ENCODE data around the gene IL24.
"Not testable (repeated sequence)": the region's sequence is repeated elsewhere in the genome, so short reads cannot be mapped to it uniquely, and the experiment has no call there.

The IL24 gene, protein sequence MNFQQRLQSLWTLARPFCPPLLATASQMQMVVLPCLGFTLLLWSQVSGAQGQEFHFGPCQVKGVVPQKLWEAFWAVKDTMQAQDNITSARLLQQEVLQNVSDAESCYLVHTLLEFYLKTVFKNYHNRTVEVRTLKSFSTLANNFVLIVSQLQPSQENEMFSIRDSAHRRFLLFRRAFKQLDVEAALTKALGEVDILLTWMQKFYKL

DNA sequence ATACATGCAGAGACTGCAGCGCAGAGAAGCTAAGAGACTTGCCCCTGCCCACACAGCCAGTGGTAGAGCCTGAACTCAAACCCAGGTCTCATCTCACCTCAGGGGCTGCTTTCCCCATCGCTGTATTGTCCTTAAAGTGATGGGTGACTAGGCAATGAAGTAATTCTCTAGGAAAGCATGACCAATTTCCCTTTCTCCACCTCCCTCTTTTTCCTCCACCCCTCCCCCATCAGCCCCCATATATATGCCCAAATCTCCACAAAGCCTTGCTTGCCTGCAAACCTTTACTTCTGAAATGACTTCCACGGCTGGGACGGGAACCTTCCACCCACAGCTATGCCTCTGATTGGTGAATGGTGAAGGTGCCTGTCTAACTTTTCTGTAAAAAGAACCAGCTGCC, at the start of gene IL24:
TSS of gene IL24 (plus strand) at position 269 of the 400 bp plus-strand sequence. CDS start 390 bp downstream, outside the sequence.
- H3K4me3 Mint-ChIP-seq, result no peak within 1 kb of the TSS
- H3K27ac Mint-ChIP-seq, result no peak within 1 kb of the TSS
- no peaks in the 10 kb centered on the region for H3K9me3 Mint-ChIP-seq
- peaks cover 48% of the 10 kb centered on the region for H3K27me3 Mint-ChIP-seq
- peaks cover 6% of the 10 kb centered on the region for H3K4me1 Mint-ChIP-seq (ENCODE audit: low read depth)
- intact Hi-C loops (cut with micrococcal nuclease), result no loop called here
- no peaks in the 10 kb centered on the region for H3K36me3 Mint-ChIP-seq (ENCODE audit: low read depth)

GRCh38 chr1:206847946-206848345, 49.3 kb upstream of the IL24 start:
- peaks cover 23% of the 10 kb centered on the region for H3K4me1 Mint-ChIP-seq (ENCODE audit: low read depth)
- H3K27me3 Mint-ChIP-seq, result peaks cover 5% of the 10 kb centered on the region
- intact Hi-C loops (cut with micrococcal nuclease), result no loop called here
- H3K4me3 Mint-ChIP-seq, result no peak overlapping the region
- no peak overlapping the region for H3K27ac Mint-ChIP-seq
- H3K9me3 Mint-ChIP-seq, result peaks cover 9% of the 10 kb centered on the region
- no peaks in the 10 kb centered on the region for H3K36me3 Mint-ChIP-seq (ENCODE audit: low read depth)

DNA sequence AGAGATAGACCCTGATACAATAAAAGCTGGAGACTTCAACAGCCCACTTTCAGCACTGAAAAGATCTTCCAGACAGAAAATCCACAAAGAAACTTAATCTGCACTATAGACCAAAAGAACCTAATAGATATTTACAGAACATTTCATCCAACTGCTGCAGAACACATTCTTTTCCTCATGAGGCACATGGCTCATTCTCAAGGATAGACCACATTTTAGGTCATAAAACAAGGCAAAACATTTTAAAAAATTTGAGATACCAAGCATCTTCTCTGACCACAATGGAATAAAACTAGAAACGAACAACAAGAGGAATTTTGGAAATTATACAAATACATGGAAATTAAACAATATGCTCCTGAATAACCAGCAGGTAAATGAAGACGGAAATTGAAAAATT, 46.8 kb upstream of the IL24 start:
- intact Hi-C loops (cut with micrococcal nuclease), result no loop called here
- Mint-ChIP-seq H3K4me3 (no peak overlapping the region), H3K27ac (peak overlapping the region; percentile 63), H3K9me3 (peaks cover 15% of the 10 kb centered on the region), H3K4me1 (ENCODE audit: low read depth) (peaks cover 34% of the 10 kb centered on the region), H3K27me3 (peaks cover 5% of the 10 kb centered on the region), H3K36me3 (ENCODE audit: low read depth) (no peaks in the 10 kb centered on the region)

DNA sequence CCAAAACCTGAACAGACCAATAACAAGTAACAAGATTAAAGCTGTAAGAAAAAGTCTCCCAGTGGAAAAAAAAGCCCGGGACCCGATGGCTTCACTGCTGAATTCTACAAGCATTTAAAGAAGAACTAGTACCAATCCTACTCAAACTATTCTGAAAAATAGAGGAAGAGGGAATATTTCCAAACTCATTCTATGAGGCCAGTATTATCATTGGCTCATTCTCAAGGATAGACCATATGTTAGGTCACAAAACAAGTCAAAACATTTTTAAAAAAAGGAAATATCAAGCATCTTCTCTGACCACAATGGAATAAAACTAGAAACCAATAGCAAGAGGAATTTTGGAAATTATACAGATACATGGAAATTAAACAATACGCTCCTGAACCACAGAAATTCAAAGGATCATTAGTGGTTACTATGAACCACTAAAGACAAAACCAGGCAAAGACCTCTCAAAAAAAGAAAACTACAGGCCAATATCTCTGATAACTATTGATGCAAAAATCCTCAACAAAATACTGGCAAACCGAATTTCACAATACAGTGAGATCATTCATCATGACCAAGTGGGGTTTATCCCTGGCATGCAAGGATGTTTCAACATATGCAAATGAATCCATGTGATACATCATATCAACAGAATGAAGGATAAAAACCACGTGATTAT, 45.8 kb upstream of the IL24 start:
- Mint-ChIP-seq H3K9me3 (peaks cover 15% of the 10 kb centered on the region), H3K27ac (peak overlapping the region; percentile 63), H3K4me3 (no peak overlapping the region), H3K4me1 (ENCODE audit: low read depth) (peaks cover 45% of the 10 kb centered on the region), H3K27me3 (peaks cover 5% of the 10 kb centered on the region), H3K36me3 (ENCODE audit: low read depth) (no peaks in the 10 kb centered on the region)
- intact Hi-C loops (cut with micrococcal nuclease), result no loop called here

DNA sequence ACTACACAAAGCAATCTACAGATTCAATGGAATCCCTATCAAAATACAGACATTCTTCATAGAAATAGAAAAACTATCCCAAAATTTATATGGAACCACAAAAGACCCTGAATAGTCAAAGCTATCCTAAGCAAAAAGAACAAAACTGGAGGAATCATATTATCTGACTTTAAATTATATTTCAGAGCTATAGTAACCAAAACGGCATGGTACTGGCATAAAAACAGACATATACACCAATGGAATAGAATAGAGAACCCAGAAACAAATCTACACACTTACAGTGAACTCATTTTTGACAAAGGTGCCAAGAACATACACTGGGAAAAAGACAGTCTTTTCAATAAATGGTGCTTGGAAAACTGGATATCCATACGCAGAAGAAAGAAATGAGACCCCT, 44.6 kb upstream of the IL24 start:
- Mint-ChIP-seq H3K9me3 (peaks cover 15% of the 10 kb centered on the region), H3K4me1 (ENCODE audit: low read depth) (peaks cover 55% of the 10 kb centered on the region)
- H3K4me3 Mint-ChIP-seq; intact Hi-C loops (cut with micrococcal nuclease); H3K27ac Mint-ChIP-seq; H3K27me3 Mint-ChIP-seq; H3K36me3 Mint-ChIP-seq (ENCODE audit: low read depth): not testable (repeated sequence)

GRCh38 chr1:206853696-206854095, 43.5 kb upstream of the IL24 start:
- H3K36me3 Mint-ChIP-seq (ENCODE audit: low read depth); intact Hi-C loops (cut with micrococcal nuclease); H3K4me3 Mint-ChIP-seq; H3K27me3 Mint-ChIP-seq: not testable (repeated sequence)
- H3K27ac Mint-ChIP-seq, result peak overlapping the region; percentile 32
- peaks cover 61% of the 10 kb centered on the region for H3K4me1 Mint-ChIP-seq (ENCODE audit: low read depth)
- H3K9me3 Mint-ChIP-seq, result peaks cover 15% of the 10 kb centered on the region

- Mint-ChIP-seq H3K9me3 (peaks cover 15% of the 10 kb centered on the region), H3K27me3 (peaks cover 2% of the 10 kb centered on the region), H3K27ac (peak overlapping the region; percentile 89), H3K4me3 (no peak overlapping the region), H3K4me1 (ENCODE audit: low read depth) (peaks cover 64% of the 10 kb centered on the region), H3K36me3 (ENCODE audit: low read depth) (no peaks in the 10 kb centered on the region)
- intact Hi-C loops (cut with micrococcal nuclease), result loop anchor here (5.0 kb wide), 1 partner anchor 32 kb away; no protein-coding TSS in a partner anchor
Measured at GRCh38 chr1:206854401-206855129, 42.7 kb upstream of the IL24 start.

- Mint-ChIP-seq H3K36me3 (ENCODE audit: low read depth) (no peaks in the 10 kb centered on the region), H3K27me3 (no peaks in the 10 kb centered on the region), H3K4me3 (no peak overlapping the region), H3K27ac (peak overlapping the region; percentile 89), H3K4me1 (ENCODE audit: low read depth) (peaks cover 66% of the 10 kb centered on the region), H3K9me3 (peaks cover 9% of the 10 kb centered on the region)
- intact Hi-C loops (cut with micrococcal nuclease), result loop anchor here (5.0 kb wide), 1 partner anchor 34 kb away; no protein-coding TSS in a partner anchor
Measured at GRCh38 chr1:206855859-206856258, 41.4 kb upstream of the IL24 start.

DNA sequence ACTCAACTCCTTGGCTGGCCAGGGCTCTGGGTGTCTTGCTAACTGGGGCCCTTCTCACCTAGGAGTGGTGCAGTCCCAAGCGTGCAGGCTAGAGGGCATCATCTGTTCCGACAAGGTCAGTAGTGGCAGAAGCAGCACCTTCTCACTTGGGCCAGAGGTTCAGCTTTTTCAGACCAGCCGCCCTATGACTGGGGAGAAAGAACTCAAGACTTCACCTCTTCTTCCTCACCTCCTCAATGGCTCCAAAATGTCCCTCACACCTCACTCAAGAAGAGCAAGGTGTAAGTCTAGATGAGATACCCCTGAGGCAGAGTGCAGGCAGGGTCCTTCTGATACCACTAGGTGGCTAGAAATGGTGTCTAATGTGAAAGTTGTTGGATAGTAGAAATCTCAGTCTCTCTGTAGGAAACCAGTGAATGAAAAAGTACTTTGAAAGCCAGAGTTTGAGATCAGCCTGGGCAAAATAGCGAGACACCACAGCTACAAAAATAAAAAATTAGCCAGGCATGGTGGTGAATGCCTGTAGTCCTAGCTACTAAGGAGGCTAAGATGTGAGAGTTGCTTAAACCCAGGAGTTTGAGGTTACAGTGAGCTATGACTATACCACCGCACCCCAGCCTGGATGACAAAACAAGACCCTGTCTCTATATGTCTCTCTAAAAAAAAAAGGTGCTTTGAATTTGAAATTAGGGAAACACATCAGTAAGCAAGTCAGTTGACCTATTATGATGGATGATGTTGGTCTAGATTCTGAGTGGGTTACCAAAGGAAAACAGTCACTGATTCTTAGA, 40.4 kb upstream of the IL24 start:
- Mint-ChIP-seq H3K4me3 (no peak overlapping the region), H3K27me3 (peaks cover 9% of the 10 kb centered on the region), H3K27ac (peak overlapping the region; percentile 89), H3K4me1 (ENCODE audit: low read depth) (peaks cover 56% of the 10 kb centered on the region), H3K36me3 (ENCODE audit: low read depth) (no peaks in the 10 kb centered on the region), H3K9me3 (peaks cover 6% of the 10 kb centered on the region)
- intact Hi-C loops (cut with micrococcal nuclease), result loop anchor here (5.0 kb wide), 1 partner anchor 35 kb away; no protein-coding TSS in a partner anchor

DNA sequence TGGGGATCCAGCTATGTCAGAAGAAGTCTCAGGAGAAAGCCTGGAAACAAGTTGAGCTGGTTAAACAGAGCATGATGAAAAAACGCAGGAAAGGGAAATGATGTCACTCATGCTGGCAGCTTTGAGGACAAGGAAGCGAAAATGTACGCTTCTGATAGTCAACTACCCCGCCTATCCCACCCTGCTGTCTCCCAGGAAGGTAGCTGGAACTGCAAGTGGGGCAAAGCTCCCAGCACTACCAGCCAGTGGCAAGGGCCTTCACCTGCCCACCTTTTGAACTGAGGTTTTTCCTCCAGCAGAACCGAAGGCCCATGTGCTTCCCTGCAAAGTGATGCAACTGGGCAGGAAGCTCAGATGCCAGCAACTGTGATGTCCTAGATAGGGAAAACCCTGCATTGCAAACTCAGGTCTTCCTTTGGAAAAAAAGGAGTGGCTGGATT, 38.1 kb upstream of the IL24 start:
- no peak overlapping the region for H3K4me3 Mint-ChIP-seq
- peaks cover 16% of the 10 kb centered on the region for H3K27me3 Mint-ChIP-seq
- H3K27ac Mint-ChIP-seq, result peak overlapping the region; percentile 63
- peaks cover 56% of the 10 kb centered on the region for H3K4me1 Mint-ChIP-seq (ENCODE audit: low read depth)
- H3K36me3 Mint-ChIP-seq (ENCODE audit: low read depth), result no peaks in the 10 kb centered on the region
- no peaks in the 10 kb centered on the region for H3K9me3 Mint-ChIP-seq
- intact Hi-C loops (cut with micrococcal nuclease), result loop anchor here (5.0 kb wide), 1 partner anchor 37 kb away; no protein-coding TSS in a partner anchor

- Mint-ChIP-seq H3K27me3 (peaks cover 18% of the 10 kb centered on the region), H3K9me3 (no peaks in the 10 kb centered on the region), H3K27ac (no peak overlapping the region), H3K4me1 (ENCODE audit: low read depth) (peaks cover 47% of the 10 kb centered on the region), H3K36me3 (ENCODE audit: low read depth) (no peaks in the 10 kb centered on the region), H3K4me3 (no peak overlapping the region)
- intact Hi-C loops (cut with micrococcal nuclease), result no loop called here
Measured at GRCh38 chr1:206860165-206860564, 37.1 kb upstream of the IL24 start.

GRCh38 chr1:206863266-206863665, 34.0 kb upstream of the IL24 start:
- no peaks in the 10 kb centered on the region for H3K36me3 Mint-ChIP-seq (ENCODE audit: low read depth)
- H3K27ac Mint-ChIP-seq, result no peak overlapping the region
- H3K4me3 Mint-ChIP-seq, result no peak overlapping the region
- intact Hi-C loops (cut with micrococcal nuclease), result no loop called here
- peaks cover 46% of the 10 kb centered on the region for H3K27me3 Mint-ChIP-seq
- no peaks in the 10 kb centered on the region for H3K9me3 Mint-ChIP-seq
- H3K4me1 Mint-ChIP-seq (ENCODE audit: low read depth), result peaks cover 20% of the 10 kb centered on the region

DNA sequence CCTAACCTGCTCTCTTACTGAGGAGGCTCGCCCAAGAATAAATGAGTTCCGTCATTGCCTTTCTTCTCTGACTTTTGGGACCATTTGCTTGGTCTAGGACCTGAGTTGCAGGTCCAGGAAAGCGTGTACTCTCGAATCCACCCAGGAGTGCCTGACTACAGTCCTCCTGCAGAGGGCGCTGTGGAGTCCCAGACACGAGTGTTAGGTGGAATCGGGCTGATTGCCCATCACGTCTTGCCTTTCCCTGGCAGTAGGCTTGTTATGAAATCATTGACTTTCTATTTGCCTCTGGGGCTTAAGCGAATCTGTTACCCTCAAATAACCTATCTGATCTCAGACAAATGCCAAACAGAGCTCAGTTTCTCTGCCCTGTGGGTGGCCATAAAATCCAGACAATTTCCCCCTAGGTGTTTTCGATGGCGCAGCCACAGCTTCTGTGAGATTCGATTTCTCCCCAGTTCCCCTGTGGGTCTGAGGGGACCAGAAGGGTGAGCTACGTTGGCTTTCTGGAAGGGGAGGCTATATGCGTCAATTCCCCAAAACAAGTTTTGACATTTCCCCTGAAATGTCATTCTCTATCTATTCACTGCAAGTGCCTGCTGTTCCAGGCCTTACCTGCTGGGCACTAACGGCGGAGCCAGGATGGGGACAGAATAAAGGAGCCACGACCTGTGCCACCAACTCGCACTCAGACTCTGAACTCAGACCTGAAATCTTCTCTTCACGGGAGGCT, 32.1 kb upstream of the IL24 start, which contains the start of gene IL20:
TSS of gene IL20 (plus strand) at position 685 of the 733 bp plus-strand sequence. CDS start 230 bp downstream, outside the sequence.
- H3K36me3 Mint-ChIP-seq (ENCODE audit: low read depth), result no peaks in the 10 kb centered on the region
- peaks cover 52% of the 10 kb centered on the region for H3K27me3 Mint-ChIP-seq
- no peak within 1 kb of the TSS for H3K4me3 Mint-ChIP-seq
- H3K9me3 Mint-ChIP-seq, result no peaks in the 10 kb centered on the region
- no peak within 1 kb of the TSS for H3K27ac Mint-ChIP-seq
- intact Hi-C loops (cut with micrococcal nuclease), result loop anchor here (1.0 to 2.0 kb wide), 2 partner anchors 48 to 117 kb away; no protein-coding TSS in a partner anchor
- peaks cover 2% of the 10 kb centered on the region for H3K4me1 Mint-ChIP-seq (ENCODE audit: low read depth)

Data from dendritic cell treated with granulocyte-macrophage colony-stimulating factor and Interleukin-4, amounts not matched to agents 40 ng/mL and 50 ng/mL, for 4 days (primary cell).